ENCODE results near the gene OR56B4. TPM values are rescaled to one million over a fixed set of nuclear protein-coding genes. Genes with fewer than 3 reads are reported as not detected.
"Not testable (repeated sequence)": the region's sequence is repeated elsewhere in the genome, so short reads cannot be mapped to it uniquely, and the experiment has no call there.

Gene OR56B4
- polyA plus RNA-seq, 1 donor from 2014 or later: not detected

DNA sequence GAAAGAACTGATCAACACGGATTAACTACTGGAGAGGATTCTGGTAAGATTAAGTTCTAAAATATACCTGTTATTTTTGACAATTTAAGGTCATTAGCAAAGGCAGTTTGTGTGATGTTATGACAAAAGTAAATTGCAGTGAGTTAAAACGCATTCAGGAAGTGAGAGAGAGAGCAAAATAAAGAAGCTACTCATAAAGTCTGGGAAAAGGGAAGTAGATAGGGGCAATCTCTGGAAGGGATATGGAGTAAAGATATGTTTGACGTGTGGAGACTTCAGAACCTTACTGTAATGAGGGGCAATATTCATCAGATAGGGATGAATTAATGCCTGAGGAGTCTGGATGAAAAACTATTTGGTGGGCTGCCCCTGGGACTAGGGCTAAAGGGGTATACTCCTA lies 16.8 kb downstream of the OR56B4 start:
- Mint-ChIP-seq H3K4me1 (no peaks in the 10 kb centered on the region), H3K9me3 (peaks cover 0 to 2% (median 0%) of the 10 kb centered on the region in 3 donors)

DNA sequence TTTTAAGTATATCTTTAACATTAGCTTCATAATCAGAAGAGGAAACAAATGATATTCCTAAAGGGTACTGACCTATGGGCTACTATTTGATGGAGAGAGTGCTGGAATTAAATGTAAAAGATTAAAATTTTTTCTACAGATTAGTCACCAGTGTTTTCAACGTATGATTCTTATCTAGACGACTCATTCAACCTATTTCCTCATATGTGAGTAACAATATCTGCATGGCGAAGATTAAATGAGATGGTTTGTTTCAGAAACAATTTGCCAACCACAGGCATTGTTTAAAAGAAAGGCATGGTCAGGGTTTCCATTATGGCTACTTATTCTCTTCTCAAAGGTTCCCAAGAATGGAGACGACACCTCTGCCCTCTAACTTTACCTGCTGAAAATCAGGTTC lies 20.4 kb downstream of the OR56B4 start:
- no peaks in the 10 kb centered on the region for H3K9me3 Mint-ChIP-seq
- H3K36me3 Mint-ChIP-seq: no peaks in the 10 kb centered on the region
- H3K27ac Mint-ChIP-seq: no peak overlapping the region
- no peak overlapping the region for H3K4me3 Mint-ChIP-seq
- no peaks in the 10 kb centered on the region for H3K27me3 Mint-ChIP-seq
- H3K4me1 Mint-ChIP-seq: no peaks in the 10 kb centered on the region

More for the DNA sequence above, 16.8 kb downstream of the OR56B4 start:
- Mint-ChIP-seq H3K27me3 (no peaks in the 10 kb centered on the region), H3K4me3 (no peak overlapping the region), H3K36me3 (no peaks in the 10 kb centered on the region), H3K27ac (no peak overlapping the region)

DNA sequence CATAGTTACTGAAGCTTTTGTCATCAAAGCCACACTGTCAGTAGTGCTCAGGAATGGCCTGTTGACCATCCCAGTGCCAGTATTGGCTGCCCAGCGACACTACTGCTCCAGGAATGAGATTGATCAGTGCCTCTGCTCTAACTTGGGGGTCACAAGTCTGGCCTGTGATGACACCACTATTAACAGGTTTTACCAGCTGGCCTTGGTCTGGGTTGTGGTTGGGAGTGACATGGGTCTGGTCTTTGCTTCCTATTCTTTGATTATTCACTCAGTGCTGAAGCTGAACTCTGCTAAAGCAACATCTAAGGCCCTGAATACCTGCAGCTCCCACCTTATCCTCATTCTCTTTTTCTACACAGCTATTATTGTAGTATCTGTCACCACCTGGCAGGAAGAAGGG lies 21.5 kb downstream of the OR56B4 start:
- Mint-ChIP-seq H3K9me3 (no peaks in the 10 kb centered on the region), H3K4me1 (no peaks in the 10 kb centered on the region), H3K27me3 (no peaks in the 10 kb centered on the region), H3K27ac (no peak overlapping the region), H3K4me3 (no peak overlapping the region), H3K36me3 (no peaks in the 10 kb centered on the region)

DNA sequence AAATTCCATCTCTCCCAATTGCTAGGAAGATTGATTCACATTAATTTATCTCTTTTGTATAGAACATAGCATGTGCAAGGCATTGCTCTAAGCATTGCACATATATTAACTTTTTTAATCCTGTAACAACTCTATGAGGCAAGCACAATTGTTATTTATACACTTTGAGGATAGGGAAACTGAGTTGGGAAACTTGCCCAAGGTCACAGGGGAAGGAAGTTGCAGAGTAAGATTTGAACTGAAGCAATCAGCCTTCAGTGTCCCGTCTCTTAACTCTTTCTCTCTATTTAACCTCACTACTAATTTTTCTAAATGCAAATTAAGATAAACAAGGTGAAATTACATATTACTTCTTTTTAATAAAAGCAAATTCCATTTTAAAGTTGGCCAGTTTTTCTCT lies 22.2 kb downstream of the OR56B4 start:
- no peaks in the 10 kb centered on the region for H3K27me3 Mint-ChIP-seq
- H3K36me3 Mint-ChIP-seq: no peaks in the 10 kb centered on the region
- H3K27ac Mint-ChIP-seq: no peak overlapping the region
- H3K4me3 Mint-ChIP-seq: no peak overlapping the region
- no peaks in the 10 kb centered on the region for H3K9me3 Mint-ChIP-seq
- no peaks in the 10 kb centered on the region for H3K4me1 Mint-ChIP-seq

DNA sequence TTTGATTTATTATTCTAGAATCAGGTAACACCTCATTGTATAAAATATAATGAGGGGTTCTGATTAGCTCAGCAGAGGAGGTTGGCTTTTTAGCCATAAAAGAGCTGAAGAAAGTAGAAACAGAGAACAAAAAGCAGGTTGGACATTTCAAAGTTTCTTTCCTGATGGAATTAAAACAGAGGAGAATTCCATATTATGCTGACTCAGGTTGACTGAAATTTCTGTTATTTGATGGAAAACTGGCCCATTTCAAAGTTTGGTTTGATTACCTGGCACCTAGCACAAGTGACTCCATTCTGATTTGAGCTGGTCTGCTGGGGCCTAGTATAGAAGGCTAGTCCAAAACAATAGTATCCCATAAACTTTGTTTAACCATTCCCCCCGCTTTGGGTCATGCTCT lies 24.9 kb downstream of the OR56B4 start:
- Mint-ChIP-seq H3K27ac (no peak overlapping the region), H3K4me1 (no peaks in the 10 kb centered on the region), H3K9me3 (no peaks in the 10 kb centered on the region), H3K4me3 (no peak overlapping the region), H3K27me3 (no peaks in the 10 kb centered on the region), H3K36me3 (no peaks in the 10 kb centered on the region)

DNA sequence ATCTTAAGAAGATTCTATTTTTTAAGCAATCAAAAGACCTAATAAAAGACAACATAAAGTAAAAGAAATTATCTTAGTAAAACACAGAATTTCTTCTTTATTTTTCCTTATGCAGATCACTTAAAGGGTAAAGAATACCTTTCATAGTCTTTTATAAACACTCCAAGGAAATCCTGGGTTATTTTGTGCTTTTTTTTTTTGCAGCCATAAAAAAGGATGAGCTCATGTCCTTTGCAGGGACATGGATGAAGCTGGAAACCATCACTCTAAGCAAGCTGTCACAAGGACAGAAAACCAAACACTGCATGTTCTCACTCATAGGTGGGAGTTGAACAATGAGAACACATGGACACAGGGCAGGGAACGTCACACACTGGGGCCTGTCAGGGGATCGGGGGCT lies 28.5 kb downstream of the OR56B4 start:
- H3K4me3 Mint-ChIP-seq, H3K4me1 Mint-ChIP-seq, H3K9me3 Mint-ChIP-seq, H3K27ac Mint-ChIP-seq, H3K36me3 Mint-ChIP-seq, H3K27me3 Mint-ChIP-seq: not testable (repeated sequence)

DNA sequence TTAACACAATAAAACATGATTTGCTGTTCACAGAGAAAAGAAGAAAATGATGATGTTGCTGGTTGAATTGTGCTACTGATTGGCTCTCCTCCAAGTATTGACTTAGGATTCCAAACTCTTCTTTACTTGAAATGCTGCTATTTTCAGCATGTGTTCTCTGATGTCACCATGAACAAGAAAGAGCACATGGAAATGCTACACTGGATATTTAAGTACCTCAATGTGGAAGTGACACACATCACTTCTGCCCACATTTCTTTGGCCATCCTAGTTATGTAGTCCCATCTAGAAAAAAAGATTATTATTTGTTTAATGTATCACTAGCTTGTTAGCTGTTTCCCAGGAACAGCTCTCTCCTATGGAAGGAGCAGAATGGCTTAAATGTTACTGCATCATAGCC lies 35.5 kb downstream of the OR56B4 start:
- H3K27me3 Mint-ChIP-seq: peaks cover 4% of the 10 kb centered on the region
- H3K4me1 Mint-ChIP-seq: no peaks in the 10 kb centered on the region
- H3K36me3 Mint-ChIP-seq: no peaks in the 10 kb centered on the region
- no peak overlapping the region for H3K4me3 Mint-ChIP-seq
- H3K9me3 Mint-ChIP-seq: no peaks in the 10 kb centered on the region
- no peak overlapping the region for H3K27ac Mint-ChIP-seq

DNA sequence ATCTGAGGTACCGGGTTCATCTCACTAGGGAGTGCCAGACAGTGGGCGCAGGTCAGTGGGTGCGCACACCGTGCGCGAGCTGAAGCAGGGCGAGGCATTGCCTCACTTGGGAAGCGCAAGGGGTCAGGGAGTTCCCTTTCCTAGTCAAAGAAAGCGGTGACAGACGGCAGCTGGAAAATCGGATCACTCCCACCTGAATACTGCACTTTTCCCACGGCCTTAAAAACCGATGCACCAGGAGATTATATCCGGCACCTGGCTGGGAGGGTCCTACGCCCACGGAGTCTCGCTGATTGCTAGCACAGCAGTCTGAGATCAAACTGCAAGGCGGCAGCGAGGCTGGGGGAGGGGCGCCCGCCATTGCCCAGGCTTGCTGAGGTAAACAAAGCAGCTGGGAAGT lies 36.3 kb downstream of the OR56B4 start:
- not testable (repeated sequence) for H3K9me3 Mint-ChIP-seq, H3K4me1 Mint-ChIP-seq, H3K4me3 Mint-ChIP-seq, H3K27me3 Mint-ChIP-seq, H3K27ac Mint-ChIP-seq, H3K36me3 Mint-ChIP-seq

DNA sequence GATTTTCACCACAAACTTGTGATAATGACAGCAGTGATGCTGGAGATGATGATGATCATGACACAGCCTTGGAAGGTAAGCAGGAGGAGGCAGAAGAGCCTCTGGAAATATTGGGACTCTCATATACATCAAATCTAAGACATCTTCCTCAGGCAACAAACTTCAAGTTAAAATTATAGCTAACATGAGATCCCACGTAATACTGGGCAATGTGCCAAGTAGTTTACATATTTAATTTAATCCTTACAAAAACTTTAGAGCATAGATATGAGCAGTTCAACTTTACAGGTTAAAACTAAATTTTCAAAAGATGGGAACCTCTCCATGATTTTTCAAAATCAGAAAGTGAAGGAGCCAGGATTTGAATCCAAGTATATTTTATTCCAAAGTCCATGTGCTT lies 43.6 kb downstream of the OR56B4 start:
- no peak overlapping the region for H3K4me3 Mint-ChIP-seq
- H3K36me3 Mint-ChIP-seq: no peaks in the 10 kb centered on the region
- H3K27me3 Mint-ChIP-seq: no peaks in the 10 kb centered on the region
- no peaks in the 10 kb centered on the region for H3K4me1 Mint-ChIP-seq
- H3K27ac Mint-ChIP-seq: no peak overlapping the region
- peaks cover 0 to 4% (median 4%) of the 10 kb centered on the region in 3 donors for H3K9me3 Mint-ChIP-seq

DNA sequence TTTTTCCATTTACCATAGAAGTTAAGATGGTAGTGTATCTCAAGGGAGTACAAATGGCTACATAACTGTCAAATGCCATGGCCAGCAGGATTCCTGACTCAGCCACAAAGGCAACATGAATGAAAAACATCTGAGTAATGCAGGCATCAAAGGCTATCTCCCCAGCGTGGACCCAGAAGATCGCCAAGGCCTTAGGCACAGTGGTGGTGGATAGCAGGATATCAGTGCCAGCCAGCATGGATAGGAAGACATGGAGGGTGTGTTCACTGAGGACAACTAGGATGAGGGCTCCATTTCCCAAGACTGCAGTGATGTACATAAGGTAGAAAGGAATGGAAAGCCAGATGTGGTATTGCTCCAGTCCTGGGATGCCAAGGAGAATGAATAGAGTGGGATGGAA lies 44.6 kb downstream of the OR56B4 start:
- Mint-ChIP-seq H3K4me1 (no peaks in the 10 kb centered on the region), H3K36me3 (no peaks in the 10 kb centered on the region), H3K4me3 (no peak overlapping the region), H3K27me3 (no peaks in the 10 kb centered on the region), H3K27ac (no peak overlapping the region), H3K9me3 (peaks cover 0 to 4% (median 4%) of the 10 kb centered on the region in 3 donors)

DNA sequence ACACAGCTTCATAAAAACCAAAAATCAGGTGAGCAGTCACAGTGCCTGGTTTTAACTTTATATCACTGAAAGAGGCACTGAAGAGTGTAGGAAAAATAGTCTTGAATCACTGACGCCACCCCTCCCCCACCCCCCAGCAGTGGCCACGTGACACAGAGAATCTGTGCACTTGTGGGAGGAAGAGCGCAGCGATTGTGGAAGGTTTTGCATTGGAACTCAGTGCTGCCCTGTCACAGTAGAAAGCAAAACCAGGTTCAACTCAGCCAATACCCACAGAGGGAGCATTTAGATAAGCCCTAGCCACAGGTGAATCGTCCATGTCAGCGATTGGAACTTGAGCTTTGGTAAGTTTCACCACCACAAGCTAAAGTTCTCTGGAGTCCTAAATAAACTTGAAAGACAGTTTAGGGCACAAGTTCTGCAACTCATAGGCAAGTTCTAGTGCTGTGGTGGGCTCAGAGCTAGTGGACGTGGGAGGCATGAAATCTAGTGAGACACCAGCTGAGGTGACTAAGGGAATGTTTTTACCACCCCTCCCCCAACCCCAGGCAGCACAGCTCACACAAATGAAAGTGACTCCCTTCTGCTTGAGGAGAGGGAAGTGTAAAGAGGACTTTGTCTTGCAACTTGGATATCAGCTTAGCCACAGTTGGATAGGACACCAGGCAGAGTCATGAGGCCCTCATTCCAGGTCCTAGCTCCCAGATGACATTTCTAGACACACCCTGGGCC lies 49.3 kb downstream of the OR56B4 start:
- H3K27ac Mint-ChIP-seq: no peak overlapping the region
- no peaks in the 10 kb centered on the region for H3K27me3 Mint-ChIP-seq
- no peaks in the 10 kb centered on the region for H3K36me3 Mint-ChIP-seq
- H3K9me3 Mint-ChIP-seq: no peaks in the 10 kb centered on the region
- no peaks in the 10 kb centered on the region for H3K4me1 Mint-ChIP-seq
- no peak overlapping the region for H3K4me3 Mint-ChIP-seq

Other genes with a start within 250 kb of the OR56B4 start
- gene OR52E8, start 250.0 kb upstream of the OR56B4 start, polyA plus RNA-seq: not detected
- gene OR52E4, start 227.1 kb upstream of the OR56B4 start, polyA plus RNA-seq: not detected
- not detected for gene OR52E5, start 214.5 kb upstream of the OR56B4 start, polyA plus RNA-seq
- not detected for gene OR56A3, start 165.4 kb upstream of the OR56B4 start, polyA plus RNA-seq
- gene OR56A5, start 139.2 kb upstream of the OR56B4 start, polyA plus RNA-seq: not detected
- not detected for gene OR52L1, start 120.7 kb upstream of the OR56B4 start, polyA plus RNA-seq
- gene OR56A4, start 100.7 kb upstream of the OR56B4 start, polyA plus RNA-seq: not detected
- gene OR56A1, start 76.9 kb upstream of the OR56B4 start, polyA plus RNA-seq: not detected
- not detected for gene OR52B2, start 62.6 kb downstream of the OR56B4 start, polyA plus RNA-seq
- gene OR52W1, start 91.5 kb downstream of the OR56B4 start, polyA plus RNA-seq: not detected
- not detected for gene C11orf42, start 97.9 kb downstream of the OR56B4 start, polyA plus RNA-seq
- gene FHIP1B, start 127.0 kb downstream of the OR56B4 start, polyA plus RNA-seq: 14.9 TPM
- not detected for gene CNGA4, start 131.4 kb downstream of the OR56B4 start, polyA plus RNA-seq
- not detected for gene CCKBR, start 152.2 kb downstream of the OR56B4 start, polyA plus RNA-seq
- not detected for gene CAVIN3, start 212.8 kb downstream of the OR56B4 start, polyA plus RNA-seq